CD14-positive monocyte (primary cell): Measurements from ENCODE around the gene DDAH1. TPM values are rescaled to one million over a fixed set of nuclear protein-coding genes. Genes with fewer than 3 reads are reported as not detected.

Experiments used
- DNase-seq, 3 donors: peaks; one replicate each; pipeline ENCODE4 v3.0.0-alpha.2; 2011 to 2022
- H2AFZ ChIP-seq: 2 replicates; pipeline ENCODE4 v1.6.0; 2012; ENCODE audit warnings: mild to moderate bottlenecking, low read depth, low read length, inconsistent platforms; ENCODE audit not compliant: insufficient read depth, poor library complexity, severe bottlenecking
- H3K27ac ChIP-seq, 2 donors: 1 replicate in 1 of 2; 2 replicates in 1 of 2; pipeline ENCODE4 v1.5.1; 2012 to 2013; ENCODE audit warnings: low read length in 2 of 2, control low read depth in 1 of 2, inconsistent platforms in 1 of 2, low read depth in 1 of 2, mild to moderate bottlenecking in 1 of 2
- H3K27me3 ChIP-seq, 2 donors: one replicate each; pipeline versions ENCODE4 v1.6.0 to v1.6.1; 2011 to 2013; ENCODE audit warnings: low read length in 2 of 2; ENCODE audit not compliant: control insufficient read depth in 2 of 2, insufficient read depth in 2 of 2
- H3K36me3 ChIP-seq, 2 donors: replicated peaks in 1 of 2; 1 replicate in 1 of 2; 2 replicates in 1 of 2; pipeline versions ENCODE4 v1.5.1 to v1.6.1; 2012 to 2013; ENCODE audit warnings: low read length in 2 of 2, control low read depth in 1 of 2, inconsistent platforms in 1 of 2, mild to moderate bottlenecking in 1 of 2; ENCODE audit not compliant: insufficient read depth in 2 of 2, control insufficient read depth in 1 of 2
- H3K4me1 ChIP-seq, 2 donors: 1 replicate in 1 of 2; 2 replicates in 1 of 2; pipeline versions ENCODE4 v1.5.1 to v1.6.1; 2012 to 2013; ENCODE audit warnings: low read length in 2 of 2, control low read depth in 1 of 2, inconsistent platforms in 1 of 2, mild to moderate bottlenecking in 1 of 2, moderate library complexity in 1 of 2; ENCODE audit not compliant: insufficient read depth in 2 of 2, control insufficient read depth in 1 of 2
- H3K4me2 ChIP-seq: replicated peaks from 2 replicates; pipeline ENCODE3; 2012; ENCODE audit warnings: low read length, moderate library complexity, mild to moderate bottlenecking; ENCODE audit not compliant: poor library complexity, severe bottlenecking; ENCODE audit errors: extremely low read depth
- H3K4me3 ChIP-seq, 3 experiments: fragments of 200-600 bp in 1 of 3; sonication (generic) in 1 of 3; replicated peaks in 1 of 3; 1 replicate in 2 of 3; 2 replicates in 1 of 3; pipeline ENCODE4 v1.5.1; 2011 to 2013; ENCODE audit warnings: low read length in 3 of 3, mild to moderate bottlenecking in 3 of 3, control low read depth in 2 of 3, low read depth in 2 of 3, inconsistent platforms in 1 of 3, moderate library complexity in 1 of 3
- H3K79me2 ChIP-seq: 2 replicates; pipeline ENCODE4 v1.6.0; 2012; ENCODE audit warnings: mild to moderate bottlenecking, control low read depth, inconsistent platforms, low read length, moderate library complexity; ENCODE audit not compliant: insufficient read depth
- H3K9ac ChIP-seq: 2 replicates; pipeline ENCODE4 v1.6.0; 2017; ENCODE audit warnings: low read length, mild to moderate bottlenecking; ENCODE audit not compliant: insufficient read depth, poor library complexity, severe bottlenecking
- H3K9me3 ChIP-seq, 2 donors: replicated peaks in 1 of 2; 1 replicate in 1 of 2; 2 replicates in 1 of 2; pipeline versions ENCODE4 v1.5.1 to v1.6.1; 2012 to 2013; ENCODE audit warnings: low read length in 2 of 2, control low read depth in 1 of 2; ENCODE audit not compliant: control insufficient read depth in 1 of 2, insufficient read depth in 1 of 2
- H4K20me1 ChIP-seq: 2 replicates; pipeline ENCODE4 v1.6.0; 2012; ENCODE audit warnings: mild to moderate bottlenecking, low read length, control low read depth, moderate library complexity; ENCODE audit not compliant: insufficient read depth
- H3K27ac Mint-ChIP-seq, 7 donors: one replicate each; pipeline ENCODE4 v1.8.0; 2020; ENCODE audit warnings: mild to moderate bottlenecking in 7 of 7, mixed read lengths in 7 of 7, moderate library complexity in 6 of 7, inconsistent platforms in 2 of 7
- H3K27me3 Mint-ChIP-seq, 3 donors: one replicate each; pipeline ENCODE4 v1.8.0; 2021 to 2022; ENCODE audit warnings: low read depth in 3 of 3, mild to moderate bottlenecking in 3 of 3, mixed read lengths in 3 of 3, moderate library complexity in 3 of 3, inconsistent platforms in 1 of 3
- H3K36me3 Mint-ChIP-seq, 2 donors: one replicate each; pipeline ENCODE4 v1.8.0; 2020; ENCODE audit warnings: mixed read lengths in 2 of 2, inconsistent platforms in 1 of 2, mild to moderate bottlenecking in 1 of 2
- H3K4me1 Mint-ChIP-seq: one replicate; pipeline ENCODE4 v1.8.0; 2020; ENCODE audit warnings: mild to moderate bottlenecking, mixed read lengths
- H3K4me3 Mint-ChIP-seq, 2 donors: one replicate each; pipeline ENCODE4 v1.8.0; 2020; ENCODE audit warnings: mild to moderate bottlenecking in 2 of 2, mixed read lengths in 2 of 2, moderate library complexity in 1 of 2
- H3K9me3 Mint-ChIP-seq, 7 donors: one replicate each; pipeline ENCODE4 v1.8.0; 2020 to 2022; ENCODE audit warnings: mixed read lengths in 7 of 7, mild to moderate bottlenecking in 6 of 7, moderate library complexity in 6 of 7, inconsistent platforms in 2 of 7
- CTCF ChIP-seq: fragments of 200-600 bp; IDR thresholded peaks from one replicate; pipeline ENCODE4 v1.8.0; 2022; ENCODE audit warnings: antibody characterized with exemption, mild to moderate bottlenecking
- WGBS: methylation state at CpG from one replicate; pipeline ENCODE4 v1.1.5; 2013; ENCODE audit warnings: missing lambda C conversion rate; ENCODE audit not compliant: insufficient coverage; 5-methylcytosine and 5-hydroxymethylcytosine counted together
- intact Hi-C, 2 donors: fragments of 100-400 bp; cut with micrococcal nuclease; formaldehyde crosslinking; loops; one replicate each; pipeline versions ENCODE4 v1.15.0 to v1.15.1; 2023
- polyA plus RNA-seq, 3 donors: library from polyadenylated mRNA; depleted of rRNA in 1 of 3; unstranded in 2 of 3; stranded (reverse) in 1 of 3; fragments of 300-500 nt in 2 of 3; fragments of >200 nt in 1 of 3; fragmentation: Illumina TruSeq in 2 of 3; gene quantifications; 1 replicate in 2 of 3; 2 replicates in 1 of 3; pipeline ENCODE4 v1.2.3, GENCODE V29; 2012 to 2021

The DDAH1 gene
- polyA plus RNA-seq, 3 donors: not detected

- H3K27ac Mint-ChIP-seq: no peak overlapping the region
- 100% methylated on average over 1 of the region's 3 CpGs for WGBS
Measured at GRCh38 chr1:85467929-85468540, 3.1 kb upstream of the DDAH1 start.

GRCh38 chr1:85467036-85467435 is 2.1 kb upstream of the DDAH1 start:
- peaks cover 36 to 44% (median 38%) of the 10 kb centered on the region in 3 donors for H3K27me3 Mint-ChIP-seq

More at GRCh38 chr1:85467929-85468540, 3.1 kb upstream of the DDAH1 start:
- TF ChIP-seq CTCF: no peak
- Histone ChIP-seq H4K20me1 (no peaks in the 10 kb centered on the region), H2AFZ (no peak overlapping the region), H3K27me3 (peaks cover 23 to 35% of the 10 kb centered on the region in 2 donors), H3K27ac (no peak overlapping the region), H3K9me3 (peaks cover 0 to 5% of the 10 kb centered on the region in 2 donors), H3K4me1 (peaks cover 6 to 16% of the 10 kb centered on the region in 2 donors), H3K4me2 (no peak overlapping the region), H3K9ac (no peak overlapping the region), H3K4me3 (no peak overlapping the region), H3K36me3 (no peaks in the 10 kb centered on the region), H3K79me2 (no peaks in the 10 kb centered on the region)
- intact Hi-C loops: no loop called here
- peaks cover 0 to 2% of the 10 kb centered on the region in 2 donors for H3K36me3 Mint-ChIP-seq
- H3K4me1 Mint-ChIP-seq: peaks cover 14% of the 10 kb centered on the region
- H3K27me3 Mint-ChIP-seq: peaks cover 31 to 36% (median 32%) of the 10 kb centered on the region in 3 donors
- no peak for DNase-seq
- H3K9me3 Mint-ChIP-seq: peaks cover 2 to 13% (median 9%) of the 10 kb centered on the region in 7 donors
- no peak overlapping the region for H3K4me3 Mint-ChIP-seq

More at GRCh38 chr1:85467036-85467435, 2.1 kb upstream of the DDAH1 start:
- peaks cover 6 to 16% of the 10 kb centered on the region in 2 donors for H3K4me1 ChIP-seq
- no peak for DNase-seq
- no peak overlapping the region for H2AFZ ChIP-seq
- peaks cover 2 to 14% (median 9%) of the 10 kb centered on the region in 7 donors for H3K9me3 Mint-ChIP-seq
- no peaks in the 10 kb centered on the region for H3K79me2 ChIP-seq
- H3K4me2 ChIP-seq: no peak overlapping the region
- no peak overlapping the region for H3K4me3 ChIP-seq
- H3K27ac ChIP-seq: no peak overlapping the region
- no peaks in the 10 kb centered on the region for H3K36me3 ChIP-seq
- peaks cover 0 to 2% of the 10 kb centered on the region in 2 donors for H3K36me3 Mint-ChIP-seq
- no peak overlapping the region for H3K9ac ChIP-seq
- intact Hi-C loops: no loop called here
- no peak for TF ChIP-seq CTCF
- peaks cover 14% of the 10 kb centered on the region for H3K4me1 Mint-ChIP-seq
- peaks cover 0 to 5% of the 10 kb centered on the region in 2 donors for H3K9me3 ChIP-seq
- H3K27ac Mint-ChIP-seq: no peak overlapping the region
- H3K4me3 Mint-ChIP-seq: no peak overlapping the region
- no CpG with 5 or more reads among the region's 5 CpGs for WGBS
- H4K20me1 ChIP-seq: no peaks in the 10 kb centered on the region
- peaks cover 30 to 43% of the 10 kb centered on the region in 2 donors for H3K27me3 ChIP-seq
